ENCODE results near the gene RNF224. TPM values are rescaled to one million over a fixed set of nuclear protein-coding genes. Genes with fewer than 3 reads are reported as not detected.

Gene RNF224
- total and polyA plus RNA-seq, 2 of the 13 experiments (the other 11 are each of a cell fraction or from before 2014, with no cell fraction given), result 0.09 TPM; not detected in 1

DNA sequence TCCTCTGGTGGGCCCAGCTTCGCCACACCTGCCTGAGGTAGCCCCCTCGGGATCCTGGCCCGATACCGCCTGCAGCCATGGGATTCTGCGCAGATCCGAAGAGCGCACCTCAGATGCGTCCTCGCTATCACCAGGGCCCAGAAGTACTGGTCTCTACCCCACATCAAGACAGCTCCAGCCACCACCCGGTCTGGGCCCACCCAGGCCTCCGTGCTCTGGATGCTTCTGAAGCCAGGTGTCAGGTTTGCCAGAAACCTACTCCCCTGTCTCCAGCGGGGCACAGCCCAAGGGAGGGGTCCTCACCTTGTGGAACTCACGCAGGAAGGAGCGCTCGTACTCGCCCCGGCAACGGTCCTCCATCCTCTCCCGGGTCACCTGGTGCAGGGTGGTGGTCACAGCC lies 41.4 kb upstream of the RNF224 start (continued):
- TF ChIP-seq, protein P1, sequence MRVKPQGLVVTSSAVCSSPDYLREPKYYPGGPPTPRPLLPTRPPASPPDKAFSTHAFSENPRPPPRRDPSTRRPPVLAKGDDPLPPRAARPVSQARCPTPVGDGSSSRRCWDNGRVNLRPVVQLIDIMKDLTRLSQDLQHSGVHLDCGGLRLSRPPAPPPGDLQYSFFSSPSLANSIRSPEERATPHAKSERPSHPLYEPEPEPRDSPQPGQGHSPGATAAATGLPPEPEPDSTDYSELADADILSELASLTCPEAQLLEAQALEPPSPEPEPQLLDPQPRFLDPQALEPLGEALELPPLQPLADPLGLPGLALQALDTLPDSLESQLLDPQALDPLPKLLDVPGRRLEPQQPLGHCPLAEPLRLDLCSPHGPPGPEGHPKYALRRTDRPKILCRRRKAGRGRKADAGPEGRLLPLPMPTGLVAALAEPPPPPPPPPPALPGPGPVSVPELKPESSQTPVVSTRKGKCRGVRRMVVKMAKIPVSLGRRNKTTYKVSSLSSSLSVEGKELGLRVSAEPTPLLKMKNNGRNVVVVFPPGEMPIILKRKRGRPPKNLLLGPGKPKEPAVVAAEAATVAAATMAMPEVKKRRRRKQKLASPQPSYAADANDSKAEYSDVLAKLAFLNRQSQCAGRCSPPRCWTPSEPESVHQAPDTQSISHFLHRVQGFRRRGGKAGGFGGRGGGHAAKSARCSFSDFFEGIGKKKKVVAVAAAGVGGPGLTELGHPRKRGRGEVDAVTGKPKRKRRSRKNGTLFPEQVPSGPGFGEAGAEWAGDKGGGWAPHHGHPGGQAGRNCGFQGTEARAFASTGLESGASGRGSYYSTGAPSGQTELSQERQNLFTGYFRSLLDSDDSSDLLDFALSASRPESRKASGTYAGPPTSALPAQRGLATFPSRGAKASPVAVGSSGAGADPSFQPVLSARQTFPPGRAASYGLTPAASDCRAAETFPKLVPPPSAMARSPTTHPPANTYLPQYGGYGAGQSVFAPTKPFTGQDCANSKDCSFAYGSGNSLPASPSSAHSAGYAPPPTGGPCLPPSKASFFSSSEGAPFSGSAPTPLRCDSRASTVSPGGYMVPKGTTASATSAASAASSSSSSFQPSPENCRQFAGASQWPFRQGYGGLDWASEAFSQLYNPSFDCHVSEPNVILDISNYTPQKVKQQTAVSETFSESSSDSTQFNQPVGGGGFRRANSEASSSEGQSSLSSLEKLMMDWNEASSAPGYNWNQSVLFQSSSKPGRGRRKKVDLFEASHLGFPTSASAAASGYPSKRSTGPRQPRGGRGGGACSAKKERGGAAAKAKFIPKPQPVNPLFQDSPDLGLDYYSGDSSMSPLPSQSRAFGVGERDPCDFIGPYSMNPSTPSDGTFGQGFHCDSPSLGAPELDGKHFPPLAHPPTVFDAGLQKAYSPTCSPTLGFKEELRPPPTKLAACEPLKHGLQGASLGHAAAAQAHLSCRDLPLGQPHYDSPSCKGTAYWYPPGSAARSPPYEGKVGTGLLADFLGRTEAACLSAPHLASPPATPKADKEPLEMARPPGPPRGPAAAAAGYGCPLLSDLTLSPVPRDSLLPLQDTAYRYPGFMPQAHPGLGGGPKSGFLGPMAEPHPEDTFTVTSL (CRISPR knock-in tag; IDR thresholded peaks at IDR 0.05; ENCODE audit: borderline replicate concordance), result no peak
- TF ChIP-seq EZH2 (conservative IDR thresholded peaks at IDR 0.05; ENCODE audit: low read depth, low read length), result no peak

DNA sequence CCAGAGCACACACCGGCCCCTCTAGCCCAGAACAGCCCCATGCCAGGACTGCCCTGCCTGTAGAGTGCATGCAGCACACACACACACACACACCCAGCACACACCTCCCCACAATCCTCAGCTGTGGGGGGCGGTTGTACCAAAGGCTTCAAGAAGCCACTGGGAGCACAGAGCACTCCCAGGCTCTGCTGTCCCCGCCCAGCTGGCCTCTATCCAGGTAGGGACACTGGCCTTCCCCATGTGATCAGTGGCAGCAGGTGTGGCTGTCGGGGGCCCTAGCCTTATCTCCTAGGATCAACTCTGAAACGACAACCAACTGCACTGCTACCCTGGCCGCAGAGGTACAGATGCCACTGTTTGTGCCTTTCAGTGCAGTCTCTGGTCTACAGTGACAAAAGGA lies 40.9 kb upstream of the RNF224 start:
- BruUV-seq (replicated peaks), result no TSS peak
- in situ Hi-C loops (cut with HindIII; ENCODE audit: extremely low pct_ligation_motif_present, low pct_unique_long_range_greater_than_20kb), result loop anchor here (5.0 kb wide), 1 partner anchor 41 kb away; the partner anchor contains the start of genes CYSRT1 and RNF224
- Histone ChIP-seq H3K9ac (ENCODE audit: insufficient read depth, low read depth, low read length) (no peak overlapping the region), H3K79me2 (ENCODE audit: insufficient read depth, low read length) (peaks cover 26% of the 10 kb centered on the region), H3K4me1 (ENCODE audit: insufficient read depth, low read length) (peaks cover 28% of the 10 kb centered on the region), H3K27me3 (ENCODE audit: control insufficient read depth in 1 of 2, insufficient read depth in 2 of 2, low read length in 2 of 2) (no peaks in the 10 kb centered on the region), H3K9me3 (ENCODE audit: low read length) (no peaks in the 10 kb centered on the region), H4K20me1 (ENCODE audit: insufficient read depth, low read length) (no peaks in the 10 kb centered on the region), H3K36me3 (replicated peaks in 1 of 2; ENCODE audit: control insufficient read depth in 1 of 2, insufficient read depth in 2 of 2, low read length in 2 of 2) (peaks cover 21 to 37% of the 10 kb centered on the region in 2 experiments; a peak in 4 of 5 replicates), H3K4me3 (replicated peaks in 1 of 3; ENCODE audit: insufficient read depth in 1 of 3, low read depth in 2 of 3, low read length in 3 of 3) (peak overlapping the region in 1 of 3 experiments; percentile 97; a peak in 3 of 6 replicates), H3K4me2 (ENCODE audit: low read depth, low read length) (peak overlapping the region; percentile 90), H2AFZ (ENCODE audit: low read length) (no peak overlapping the region), H3K27ac (ENCODE audit: extremely low read length, insufficient read depth, low read length) (no peak overlapping the region)
- WGBS (ENCODE audit: low lambda C conversion rate), result 92% methylated on average over 2 of the region's 6 CpGs
- no peak for FAIRE-seq
- intact Hi-C loops (cut with micrococcal nuclease; ENCODE audit: unreplicated experiment), result no loop called here
- ChIA-PET CTCF (ENCODE audit: low intra/inter-chr PET ratio, low total read pairs) (no interaction called here), POLR2A (no interaction called here)
- no peak for DNase-seq (ENCODE audit: low spot score)
- no peak for ATAC-seq
- TF ChIP-seq SP5 (CRISPR knock-in tag; IDR thresholded peaks at IDR 0.05; ENCODE audit: borderline replicate concordance, low read depth) (no peak), ZNF792 (CRISPR knock-in tag; IDR thresholded peaks at IDR 0.05) (no peak), ZNF251 (CRISPR knock-in tag; IDR thresholded peaks at IDR 0.05) (no peak), KDM1A (CRISPR knock-in tag; IDR thresholded peaks at IDR 0.05) (no peak), KLF11 (CRISPR knock-in tag; IDR thresholded peaks at IDR 0.05) (no peak), MTF1 (CRISPR knock-in tag; IDR thresholded peaks at IDR 0.05) (no peak), AKAP8 (CRISPR knock-in tag; IDR thresholded peaks at IDR 0.05) (no peak), ZNF841 (CRISPR knock-in tag; IDR thresholded peaks at IDR 0.05; ENCODE audit: borderline replicate concordance) (no peak), MIER2 (CRISPR knock-in tag; IDR thresholded peaks at IDR 0.05) (no peak), ZBTB20 (CRISPR knock-in tag; IDR thresholded peaks at IDR 0.05; ENCODE audit: borderline replicate concordance, low read depth) (no peak), NFE2L2 (IDR thresholded peaks at IDR 0.05; ENCODE audit: low read length) (no peak), YY1 (IDR thresholded peaks at IDR 0.05; ENCODE audit: insufficient read depth, insufficient replicate concordance, low read depth, low read length) (no peak), ZNF75D (CRISPR knock-in tag; IDR thresholded peaks at IDR 0.05; ENCODE audit: borderline replicate concordance) (no peak), RNF2 (conservative IDR thresholded peaks at IDR 0.05; ENCODE audit: low read depth) (no peak)
- TF ChIP-seq, protein P2, sequence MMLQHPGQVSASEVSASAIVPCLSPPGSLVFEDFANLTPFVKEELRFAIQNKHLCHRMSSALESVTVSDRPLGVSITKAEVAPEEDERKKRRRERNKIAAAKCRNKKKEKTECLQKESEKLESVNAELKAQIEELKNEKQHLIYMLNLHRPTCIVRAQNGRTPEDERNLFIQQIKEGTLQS (CRISPR knock-in tag; IDR thresholded peaks at IDR 0.05), result no peak
- TF ChIP-seq, protein P3, sequence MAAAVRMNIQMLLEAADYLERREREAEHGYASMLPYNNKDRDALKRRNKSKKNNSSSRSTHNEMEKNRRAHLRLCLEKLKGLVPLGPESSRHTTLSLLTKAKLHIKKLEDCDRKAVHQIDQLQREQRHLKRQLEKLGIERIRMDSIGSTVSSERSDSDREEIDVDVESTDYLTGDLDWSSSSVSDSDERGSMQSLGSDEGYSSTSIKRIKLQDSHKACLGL (CRISPR knock-in tag; IDR thresholded peaks at IDR 0.05), result no peak
